Measurements from ENCODE around the gene HELLS. TPM values are rescaled to one million over a fixed set of nuclear protein-coding genes. Genes with fewer than 3 reads are reported as not detected.

Gene HELLS
- total and polyA plus RNA-seq, 2 donors from 2014 or later = 1.6 to 13.5 TPM

- no peak overlapping the region for H3K4me3 ChIP-seq (ENCODE audit: low read length in 3 of 3)
- TF ChIP-seq CTCF (IDR thresholded peaks at IDR 0.05; ENCODE audit: borderline replicate concordance, extremely low read depth, insufficient read depth) = no peak
- FAIRE-seq (no peak), DNase-seq (no peak)
- H3K27me3 ChIP-seq (ENCODE audit: control insufficient read depth, insufficient read depth, low read length) = no peaks in the 10 kb centered on the region
- H3K36me3 ChIP-seq (ENCODE audit: control insufficient read depth in 2 of 3, insufficient read depth in 3 of 3, low read length in 3 of 3) = no peaks in the 10 kb centered on the region
- no peak overlapping the region for H3K9ac ChIP-seq (ENCODE audit: low read length in 3 of 3)
- no peak overlapping the region for H3K27ac ChIP-seq (ENCODE audit: low read depth in 2 of 2, low read length in 2 of 2)
- intact Hi-C loops (cut with DNase I) = no loop called here
- no peaks in the 10 kb centered on the region for H3K4me1 ChIP-seq (ENCODE audit: control insufficient read depth in 2 of 3, insufficient read depth in 2 of 3, low read depth in 1 of 3, low read length in 3 of 3)
- peaks cover 0 to 3% (median 0%) of the 10 kb centered on the region in 3 donors for H3K9me3 ChIP-seq (ENCODE audit: control insufficient read depth in 2 of 3, insufficient read depth in 1 of 3, low read length in 3 of 3)
Observed at GRCh38 chr10:94639902-94640301, 94.3 kb downstream of the HELLS start.

DNA sequence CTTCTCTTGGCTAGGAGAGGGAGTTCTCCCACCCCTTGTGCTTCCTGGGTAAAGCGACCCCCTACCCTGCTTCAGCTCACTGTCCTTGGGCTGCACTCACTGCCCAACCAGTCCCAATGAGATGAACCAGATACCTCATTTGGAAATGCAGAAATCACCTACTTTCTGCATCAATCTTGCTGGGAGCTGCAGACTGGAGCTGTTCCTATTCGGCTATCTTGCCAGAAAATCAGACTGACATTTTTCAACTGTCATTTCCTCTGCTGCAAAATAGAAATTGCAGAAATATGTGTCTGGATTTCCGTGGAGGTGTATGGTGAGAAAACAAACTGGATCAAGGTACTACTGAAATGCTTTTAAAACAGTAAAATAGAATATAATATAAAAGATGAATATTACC, 95.0 kb downstream of the HELLS start:
- no peak overlapping the region for H3K9ac ChIP-seq (ENCODE audit: low read length in 3 of 3)
- no peaks in the 10 kb centered on the region for H3K4me1 ChIP-seq (ENCODE audit: control insufficient read depth in 2 of 3, insufficient read depth in 2 of 3, low read depth in 1 of 3, low read length in 3 of 3)
- no peak for TF ChIP-seq CTCF (IDR thresholded peaks at IDR 0.05; ENCODE audit: borderline replicate concordance, extremely low read depth, insufficient read depth)
- intact Hi-C loops (cut with DNase I) = no loop called here
- H3K36me3 ChIP-seq (ENCODE audit: control insufficient read depth in 2 of 3, insufficient read depth in 3 of 3, low read length in 3 of 3) = no peaks in the 10 kb centered on the region
- H3K27ac ChIP-seq (ENCODE audit: low read depth in 2 of 2, low read length in 2 of 2) = no peak overlapping the region
- no peaks in the 10 kb centered on the region for H3K27me3 ChIP-seq (ENCODE audit: control insufficient read depth, insufficient read depth, low read length)
- H3K4me3 ChIP-seq (ENCODE audit: low read length in 3 of 3) = no peak overlapping the region
- DNase-seq = no peak
- FAIRE-seq = no peak
- H3K9me3 ChIP-seq (ENCODE audit: control insufficient read depth in 2 of 3, insufficient read depth in 1 of 3, low read length in 3 of 3) = peaks cover 0 to 3% (median 0%) of the 10 kb centered on the region in 3 donors

GRCh38 chr10:94641480-94641879, 95.9 kb downstream of the HELLS start:
- no peak for TF ChIP-seq CTCF (IDR thresholded peaks at IDR 0.05; ENCODE audit: borderline replicate concordance, extremely low read depth, insufficient read depth)
- intact Hi-C loops (cut with DNase I) = no loop called here

GRCh38 chr10:94644352-94644751, 98.8 kb downstream of the HELLS start:
- Histone ChIP-seq H3K4me1 (ENCODE audit: control insufficient read depth in 2 of 3, insufficient read depth in 2 of 3, low read depth in 1 of 3, low read length in 3 of 3) (no peaks in the 10 kb centered on the region), H3K36me3 (ENCODE audit: control insufficient read depth in 2 of 3, insufficient read depth in 3 of 3, low read length in 3 of 3) (no peaks in the 10 kb centered on the region), H3K4me3 (ENCODE audit: low read length in 3 of 3) (no peak overlapping the region), H3K27me3 (ENCODE audit: control insufficient read depth, insufficient read depth, low read length) (no peaks in the 10 kb centered on the region), H3K9ac (ENCODE audit: low read length in 3 of 3) (no peak overlapping the region), H3K9me3 (ENCODE audit: control insufficient read depth in 2 of 3, insufficient read depth in 1 of 3, low read length in 3 of 3) (no peaks in the 10 kb centered on the region), H3K27ac (ENCODE audit: low read depth in 2 of 2, low read length in 2 of 2) (no peak overlapping the region)
- FAIRE-seq (no peak), DNase-seq (no peak)
- TF ChIP-seq CTCF (IDR thresholded peaks at IDR 0.05; ENCODE audit: borderline replicate concordance, extremely low read depth, insufficient read depth) = no peak
- intact Hi-C loops (cut with DNase I) = no loop called here

More at GRCh38 chr10:94641480-94641879, 95.9 kb downstream of the HELLS start:
- Histone ChIP-seq H3K4me3 (ENCODE audit: low read length in 3 of 3) (no peak overlapping the region), H3K27ac (ENCODE audit: low read depth in 2 of 2, low read length in 2 of 2) (no peak overlapping the region), H3K4me1 (ENCODE audit: control insufficient read depth in 2 of 3, insufficient read depth in 2 of 3, low read depth in 1 of 3, low read length in 3 of 3) (no peaks in the 10 kb centered on the region), H3K9me3 (ENCODE audit: control insufficient read depth in 2 of 3, insufficient read depth in 1 of 3, low read length in 3 of 3) (peaks cover 0 to 3% (median 0%) of the 10 kb centered on the region in 3 donors), H3K27me3 (ENCODE audit: control insufficient read depth, insufficient read depth, low read length) (no peaks in the 10 kb centered on the region), H3K36me3 (ENCODE audit: control insufficient read depth in 2 of 3, insufficient read depth in 3 of 3, low read length in 3 of 3) (no peaks in the 10 kb centered on the region), H3K9ac (ENCODE audit: low read length in 3 of 3) (no peak overlapping the region)
- no peak for FAIRE-seq
- DNase-seq = no peak
